Tibial artery (tissue), 4 donors: ENCODE measurements around the gene C1QTNF4.
A peak's percentile ranks its signal among the peaks of the same experiment; 100 is the strongest.
"Not testable (repeated sequence)": the region's sequence is repeated elsewhere in the genome, so short reads cannot be mapped to it uniquely, and the experiment has no call there.

Experiments used
- DNase-seq, 2 donors: peaks; one replicate each; pipeline ENCODE4 v3.0.0-alpha.2; 2019
- H3K27ac ChIP-seq, 2 donors: fragments of 200-600 bp; sonication (generic) in 1 of 2; 1 replicate in 1 of 2; 2 replicates in 1 of 2; pipeline ENCODE4 v1.5.1; 2018 to 2019; ENCODE audit warnings: mild to moderate bottlenecking in 1 of 2
- H3K27me3 ChIP-seq, 2 donors: fragments of 200-600 bp; sonication (generic) in 1 of 2; one replicate each; pipeline versions ENCODE4 v1.5.1 to v1.6.0; 2016 to 2019
- H3K36me3 ChIP-seq, 3 donors: fragments of 200-600 bp; sonication (generic) in 2 of 3; one replicate each; pipeline ENCODE4 v1.5.1; 2016 to 2019; ENCODE audit warnings: mild to moderate bottlenecking in 2 of 3
- H3K4me1 ChIP-seq, 4 donors: fragments of 200-600 bp; sonication (generic) in 2 of 4; 1 replicate in 3 of 4; 2 replicates in 1 of 4; pipeline ENCODE4 v1.5.1; 2016 to 2019
- H3K4me3 ChIP-seq, 2 donors: fragments of 200-600 bp; sonication (generic) in 1 of 2; 1 replicate in 1 of 2; 2 replicates in 1 of 2; pipeline ENCODE4 v1.5.1; 2018 to 2019; ENCODE audit warnings: mild to moderate bottlenecking in 2 of 2
- H3K9me3 ChIP-seq, 3 donors: fragments of 200-600 bp; sonication (generic) in 1 of 3; one replicate each; pipeline ENCODE4 v1.5.1; 2016 to 2019
- intact Hi-C: fragments of 100-400 bp; cut with DNase I; formaldehyde crosslinking; loops from one replicate; pipeline ENCODE4 v1.15.0; 2023; ENCODE audit warnings: low total_unique reads
- TF ChIP-seq, protein P1 (sequence below), 2 experiments: fragments of 200-600 bp in 1 of 2; fragments of 450-650 bp in 1 of 2; IDR thresholded peaks; one replicate each; pipeline ENCODE4 v1.5.1; 2017 to 2019; ENCODE audit warnings: antibody characterized with exemption in 2 of 2, mild to moderate bottlenecking in 1 of 2, moderate library complexity in 1 of 2

C1QTNF4 gene

GRCh38 chr11:47552566-47553405, 41.4 kb downstream of the C1QTNF4 start, which contains the start of gene CELF1:
Gene CELF1 (minus strand): TSS chr11:47553132. CDS start chr11:47499523, 53,609 bp downstream.
- Histone ChIP-seq H3K4me1 (peaks cover 0 to 45% (median 28%) of the 10 kb centered on the region in 4 donors), H3K27me3 (no peaks in the 10 kb centered on the region), H3K36me3 (no peaks in the 10 kb centered on the region), H3K4me3 (peak within 1 kb of the TSS; percentile 97 to 98), H3K27ac (peak within 1 kb of the TSS; percentile 94 to 96), H3K9me3 (no peaks in the 10 kb centered on the region)
- TF ChIP-seq, protein P1, sequence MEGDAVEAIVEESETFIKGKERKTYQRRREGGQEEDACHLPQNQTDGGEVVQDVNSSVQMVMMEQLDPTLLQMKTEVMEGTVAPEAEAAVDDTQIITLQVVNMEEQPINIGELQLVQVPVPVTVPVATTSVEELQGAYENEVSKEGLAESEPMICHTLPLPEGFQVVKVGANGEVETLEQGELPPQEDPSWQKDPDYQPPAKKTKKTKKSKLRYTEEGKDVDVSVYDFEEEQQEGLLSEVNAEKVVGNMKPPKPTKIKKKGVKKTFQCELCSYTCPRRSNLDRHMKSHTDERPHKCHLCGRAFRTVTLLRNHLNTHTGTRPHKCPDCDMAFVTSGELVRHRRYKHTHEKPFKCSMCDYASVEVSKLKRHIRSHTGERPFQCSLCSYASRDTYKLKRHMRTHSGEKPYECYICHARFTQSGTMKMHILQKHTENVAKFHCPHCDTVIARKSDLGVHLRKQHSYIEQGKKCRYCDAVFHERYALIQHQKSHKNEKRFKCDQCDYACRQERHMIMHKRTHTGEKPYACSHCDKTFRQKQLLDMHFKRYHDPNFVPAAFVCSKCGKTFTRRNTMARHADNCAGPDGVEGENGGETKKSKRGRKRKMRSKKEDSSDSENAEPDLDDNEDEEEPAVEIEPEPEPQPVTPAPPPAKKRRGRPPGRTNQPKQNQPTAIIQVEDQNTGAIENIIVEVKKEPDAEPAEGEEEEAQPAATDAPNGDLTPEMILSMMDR (IDR thresholded peaks at IDR 0.05), result peak; percentile 91 to 93
- intact Hi-C loops, result loop anchor here (10.0 kb wide), 1 partner anchor 58 kb away; no protein-coding TSS in a partner anchor
- DNase-seq, result peak; percentile 88 to 95

DNA sequence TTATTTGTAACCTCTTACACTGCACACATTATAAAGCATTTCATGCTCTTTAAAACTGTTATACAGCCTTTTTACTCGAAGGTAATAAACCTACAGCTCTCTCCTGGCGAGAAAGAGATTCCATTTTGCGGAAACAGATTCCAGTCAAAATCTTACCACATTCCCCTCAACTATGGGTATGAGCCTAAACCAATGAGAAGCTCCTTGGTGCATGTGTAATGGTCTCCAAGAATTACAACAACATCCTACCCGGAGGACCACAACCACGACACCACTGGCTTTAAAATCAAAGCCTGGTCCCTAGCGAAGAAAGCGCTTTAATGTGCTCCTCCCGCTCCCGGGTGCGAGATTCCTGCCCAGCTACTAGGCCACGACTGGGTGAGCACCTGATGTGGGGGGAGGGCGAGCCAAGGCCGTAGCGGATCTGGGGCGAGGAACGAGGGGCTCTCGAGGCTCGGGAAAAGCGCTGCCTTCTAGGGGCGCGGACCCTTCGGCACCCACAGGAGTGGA, 42.1 kb downstream of the C1QTNF4 start:
- DNase-seq, result no peak
- intact Hi-C loops, result loop anchor here (10.0 kb wide), 1 partner anchor 57 kb away; no protein-coding TSS in a partner anchor
- peaks cover 0 to 52% (median 30%) of the 10 kb centered on the region in 4 donors for H3K4me1 ChIP-seq
- no peaks in the 10 kb centered on the region for H3K36me3 ChIP-seq
- no peaks in the 10 kb centered on the region for H3K9me3 ChIP-seq
- H3K27ac ChIP-seq, result peak overlapping the region; percentile 94 to 96
- TF ChIP-seq, protein P1 (IDR thresholded peaks at IDR 0.05), result no peak
- no peaks in the 10 kb centered on the region for H3K27me3 ChIP-seq
- peak overlapping the region; percentile 97 to 98 for H3K4me3 ChIP-seq

GRCh38 chr11:47551086-47551485, 43.1 kb downstream of the C1QTNF4 start:
- DNase-seq, result no peak
- H3K4me3 ChIP-seq, result peak overlapping the region; percentile 97 to 98
- H3K27me3 ChIP-seq, result no peaks in the 10 kb centered on the region
- no peaks in the 10 kb centered on the region for H3K36me3 ChIP-seq
- no peaks in the 10 kb centered on the region for H3K9me3 ChIP-seq
- peaks cover 0 to 54% (median 30%) of the 10 kb centered on the region in 4 donors for H3K4me1 ChIP-seq
- TF ChIP-seq, protein P1 (IDR thresholded peaks at IDR 0.05), result no peak
- intact Hi-C loops, result loop anchor here (10.0 kb wide), 1 partner anchor 56 kb away; no protein-coding TSS in a partner anchor
- H3K27ac ChIP-seq, result peak overlapping the region in 1 of 2 donors; percentile 96

GRCh38 chr11:47550288-47551047, 43.7 kb downstream of the C1QTNF4 start:
- H3K27me3 ChIP-seq, result no peaks in the 10 kb centered on the region
- peak overlapping the region in 1 of 2 donors; percentile 96 for H3K27ac ChIP-seq
- peaks cover 0 to 54% (median 30%) of the 10 kb centered on the region in 4 donors for H3K4me1 ChIP-seq
- H3K4me3 ChIP-seq, result no peak overlapping the region
- TF ChIP-seq, protein P1 (IDR thresholded peaks at IDR 0.05), result no peak
- no peak for DNase-seq
- intact Hi-C loops, result loop anchor here (10.0 kb wide), 1 partner anchor 56 kb away; no protein-coding TSS in a partner anchor
- no peaks in the 10 kb centered on the region for H3K9me3 ChIP-seq
- no peaks in the 10 kb centered on the region for H3K36me3 ChIP-seq

GRCh38 chr11:47546274-47546673, 47.9 kb downstream of the C1QTNF4 start:
- intact Hi-C loops, DNase-seq, H3K4me3 ChIP-seq, H3K36me3 ChIP-seq, H3K27me3 ChIP-seq, H3K27ac ChIP-seq, H3K9me3 ChIP-seq: not testable (repeated sequence)
- peaks cover 0 to 83% (median 22%) of the 10 kb centered on the region in 4 donors for H3K4me1 ChIP-seq
